Mesodermal cell (in vitro differentiated cells): ENCODE results near the gene RPS6KL1.

Source experiments
- H3K27ac ChIP-seq: 2 replicates; pipeline ENCODE4 v1.7.0; 2013; ENCODE audit warnings: mild to moderate bottlenecking, low read depth, low read length, moderate library complexity; ENCODE audit not compliant: severe bottlenecking
- H3K36me3 ChIP-seq: 2 replicates; pipeline ENCODE4 v1.7.1; 2013; ENCODE audit warnings: mild to moderate bottlenecking, low read length, moderate library complexity; ENCODE audit not compliant: control insufficient read depth, insufficient read depth
- H3K4me1 ChIP-seq: one replicate; pipeline ENCODE4 v1.7.1; 2013; ENCODE audit warnings: mild to moderate bottlenecking, low read length; ENCODE audit not compliant: insufficient read depth, control insufficient read depth, poor library complexity, severe bottlenecking
- H3K4me3 ChIP-seq: 2 replicates; pipeline ENCODE4 v1.7.0; 2013; ENCODE audit warnings: low read length, control low read depth, mild to moderate bottlenecking; ENCODE audit not compliant: insufficient read depth, poor library complexity, severe bottlenecking; ENCODE audit errors: extremely low read depth
- H3K9me3 ChIP-seq: 2 replicates; pipeline ENCODE4 v1.7.1; 2013; ENCODE audit warnings: mild to moderate bottlenecking, low read length, moderate library complexity; ENCODE audit not compliant: control insufficient read depth
- WGBS, 2 experiments: methylation state at CpG; one replicate each; pipeline ENCODE4 v1.1.5; 2013; ENCODE audit warnings: missing lambda C conversion rate in 2 of 2; ENCODE audit not compliant: insufficient coverage in 2 of 2; 5-methylcytosine and 5-hydroxymethylcytosine counted together

The RPS6KL1 gene

DNA sequence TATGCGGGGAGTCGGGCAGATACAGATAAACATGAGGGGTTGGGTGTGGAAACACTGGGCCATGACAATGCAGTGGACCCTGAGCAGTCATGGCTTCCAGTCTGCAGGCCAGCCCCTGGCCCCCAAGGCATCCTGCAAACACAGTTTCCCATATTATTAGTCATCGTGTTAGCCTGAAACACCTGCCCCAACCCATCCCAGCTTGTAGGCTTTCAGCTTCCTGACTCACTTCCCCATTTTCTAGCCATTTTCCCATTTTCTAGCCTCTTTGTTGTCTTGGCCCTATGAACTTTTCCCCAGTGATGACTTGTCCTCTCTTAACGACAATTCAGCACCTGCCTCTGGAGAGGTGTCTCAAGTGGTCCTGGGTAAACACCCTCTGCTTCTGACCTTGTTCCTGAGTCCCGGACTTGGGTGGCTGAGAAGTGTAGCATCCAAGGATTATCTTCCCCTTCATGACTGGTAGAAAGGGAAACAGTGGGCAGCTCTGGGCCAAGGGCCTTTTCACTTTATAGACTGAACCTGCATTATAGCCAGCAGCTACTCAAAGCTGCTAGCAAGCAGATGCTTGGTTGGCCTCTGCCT lies 36.6 kb upstream of the RPS6KL1 start:
- H3K27ac ChIP-seq, result no peak overlapping the region
- no peaks in the 10 kb centered on the region for H3K36me3 ChIP-seq
- no peaks in the 10 kb centered on the region for H3K9me3 ChIP-seq
- no peak overlapping the region for H3K4me3 ChIP-seq
- peaks cover 20% of the 10 kb centered on the region for H3K4me1 ChIP-seq
- WGBS, 2 experiments, result 80 to 100% methylated on average over 2 to 4 of the region's 5 CpGs

DNA sequence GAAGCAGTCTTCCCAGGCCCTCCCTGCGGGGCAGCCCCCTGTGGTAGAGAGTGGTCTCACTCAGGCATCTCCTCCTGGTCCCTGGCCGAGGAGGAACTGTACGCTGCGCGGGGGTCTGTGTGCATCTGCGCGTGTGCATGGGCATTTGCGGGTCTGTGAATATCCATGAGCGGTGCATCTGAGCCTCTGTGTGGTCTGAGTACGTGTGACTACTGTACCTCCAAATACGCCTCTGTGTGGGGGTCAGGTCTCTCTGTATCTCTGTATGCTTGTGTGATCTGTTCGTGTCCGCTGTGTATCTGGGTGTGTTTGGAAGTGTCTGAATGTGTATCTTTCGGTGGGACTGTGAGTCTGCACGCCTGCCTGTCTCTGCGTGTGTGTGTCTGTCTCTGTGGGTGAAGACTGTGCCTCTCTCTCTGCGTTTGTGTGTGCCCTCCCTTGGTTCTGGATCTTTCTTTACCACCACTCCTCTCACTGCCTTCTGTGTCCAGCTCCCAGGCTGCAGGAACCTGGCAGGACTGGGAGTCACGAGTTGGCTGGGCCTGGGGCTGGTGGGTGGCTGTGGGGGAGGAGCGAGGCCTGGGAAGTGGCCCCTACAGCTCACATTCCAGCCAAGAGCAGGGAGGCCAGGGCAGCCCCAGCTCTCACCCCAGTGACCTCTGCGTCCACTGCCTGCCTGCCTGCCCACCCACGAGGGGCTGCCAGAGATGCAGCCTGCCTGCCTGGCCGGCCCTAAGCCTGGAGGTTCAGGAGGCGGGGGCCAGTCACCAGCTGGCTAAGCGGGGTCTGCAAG lies 33.4 kb upstream of the RPS6KL1 start:
- WGBS, 2 experiments, result 87% methylated on average over 19 to 21 of the region's 24 CpGs
- Histone ChIP-seq H3K4me3 (peak overlapping the region; percentile 58), H3K9me3 (no peaks in the 10 kb centered on the region), H3K36me3 (peaks cover 9% of the 10 kb centered on the region), H3K27ac (peak overlapping the region; percentile 79), H3K4me1 (peaks cover 26% of the 10 kb centered on the region)

DNA sequence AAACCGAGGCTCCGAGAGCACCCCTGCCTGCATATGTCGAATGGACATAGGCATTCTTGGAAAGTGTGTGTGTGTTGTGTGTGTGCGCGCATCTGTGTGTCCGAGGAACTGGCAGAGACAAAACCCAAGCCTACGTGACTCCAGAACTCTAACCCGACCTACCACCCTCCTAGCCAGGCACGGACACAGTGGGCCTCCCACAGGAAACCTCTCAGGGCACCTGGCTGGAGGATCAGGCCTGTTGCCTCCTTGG lies 32.9 kb upstream of the RPS6KL1 start:
- Histone ChIP-seq H3K9me3 (no peaks in the 10 kb centered on the region), H3K27ac (peak overlapping the region; percentile 79), H3K4me3 (peak overlapping the region; percentile 58), H3K4me1 (peaks cover 31% of the 10 kb centered on the region), H3K36me3 (peaks cover 9% of the 10 kb centered on the region)
- WGBS, 2 experiments, result 77 to 95% methylated on average over 3 to 5 of the region's 9 CpGs

GRCh38 chr14:74955229-74956026 lies 32.4 kb upstream of the RPS6KL1 start, which contains the start of gene PGF:
TSS of gene PGF (minus strand) at chr14:74955597. CDS start at chr14:74955242, 355 bp downstream.
- H3K4me1 ChIP-seq, result peaks cover 36% of the 10 kb centered on the region
- peaks cover 13% of the 10 kb centered on the region for H3K36me3 ChIP-seq
- peak within 1 kb of the TSS; percentile 79 for H3K27ac ChIP-seq
- no peaks in the 10 kb centered on the region for H3K9me3 ChIP-seq
- H3K4me3 ChIP-seq, result peak within 1 kb of the TSS; percentile 58
- WGBS, 2 experiments, result 6 to 14% methylated on average over 45 to 61 of the region's 73 CpGs

DNA sequence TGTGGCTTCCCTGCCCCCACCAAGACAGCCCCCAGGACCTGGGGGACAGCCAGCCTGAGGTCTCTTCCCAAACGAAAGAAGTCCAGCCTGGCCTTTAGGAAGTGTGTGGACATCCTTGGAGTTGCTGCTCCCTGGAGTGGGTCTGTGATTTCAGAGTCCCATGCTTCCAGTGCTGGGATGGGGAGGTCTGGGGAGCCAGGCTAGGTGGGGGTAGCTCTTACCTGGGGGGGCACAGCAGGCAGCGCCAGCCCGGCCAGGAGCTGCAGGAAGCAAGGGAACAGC lies 31.8 kb upstream of the RPS6KL1 start:
- Histone ChIP-seq H3K4me1 (peaks cover 41% of the 10 kb centered on the region), H3K27ac (no peak overlapping the region)
- WGBS, 2 experiments, result 61% methylated on average over 2 of the region's 3 CpGs; no CpG with 5 or more reads in 1 of the 2 experiments

GRCh38 chr14:74954232-74954946 lies 31.3 kb upstream of the RPS6KL1 start:
- Histone ChIP-seq H3K9me3 (no peaks in the 10 kb centered on the region), H3K36me3 (peaks cover 22% of the 10 kb centered on the region), H3K4me3 (peak overlapping the region; percentile 58), H3K27ac (peak overlapping the region; percentile 49), H3K4me1 (peaks cover 43% of the 10 kb centered on the region)
- WGBS, 2 experiments, result 58 to 69% methylated on average over 8 to 11 of the region's 18 CpGs

More for the DNA sequence above, 31.8 kb upstream of the RPS6KL1 start:
- H3K9me3 ChIP-seq, result no peaks in the 10 kb centered on the region
- peaks cover 18% of the 10 kb centered on the region for H3K36me3 ChIP-seq
- H3K4me3 ChIP-seq, result peak overlapping the region; percentile 58

- no peaks in the 10 kb centered on the region for H3K9me3 ChIP-seq
- 75 to 98% methylated on average over 1 to 4 of the region's 5 CpGs for WGBS, 2 experiments
- no peak overlapping the region for H3K27ac ChIP-seq
- peaks cover 29% of the 10 kb centered on the region for H3K36me3 ChIP-seq
- peaks cover 43% of the 10 kb centered on the region for H3K4me1 ChIP-seq
- H3K4me3 ChIP-seq, result peak overlapping the region; percentile 58
Observed at GRCh38 chr14:74953686-74954085, 30.6 kb upstream of the RPS6KL1 start.

- no peak overlapping the region for H3K27ac ChIP-seq
- H3K4me1 ChIP-seq, result peaks cover 43% of the 10 kb centered on the region
- peaks cover 37% of the 10 kb centered on the region for H3K36me3 ChIP-seq
- whole genome bisulfite sequencing, 2 experiments, result 93 to 96% methylated on average over 16 to 17 of the region's 18 CpGs
- peak overlapping the region; percentile 5 for H3K4me3 ChIP-seq
- no peaks in the 10 kb centered on the region for H3K9me3 ChIP-seq
Observed at GRCh38 chr14:74952697-74953484, 29.8 kb upstream of the RPS6KL1 start.

- Histone ChIP-seq H3K27ac (no peak overlapping the region), H3K4me1 (peaks cover 43% of the 10 kb centered on the region), H3K9me3 (no peaks in the 10 kb centered on the region), H3K4me3 (no peak overlapping the region), H3K36me3 (peaks cover 43% of the 10 kb centered on the region)
- 98 to 100% methylated on average over 5 to 6 of the region's 6 CpGs for WGBS, 2 experiments
Observed at GRCh38 chr14:74952180-74952665, 29.2 kb upstream of the RPS6KL1 start.
